ENCODE measurements around the gene SHE.
"Not testable (repeated sequence)": the region's sequence is repeated elsewhere in the genome, so short reads cannot be mapped to it uniquely, and the experiment has no call there.

SHE gene

DNA sequence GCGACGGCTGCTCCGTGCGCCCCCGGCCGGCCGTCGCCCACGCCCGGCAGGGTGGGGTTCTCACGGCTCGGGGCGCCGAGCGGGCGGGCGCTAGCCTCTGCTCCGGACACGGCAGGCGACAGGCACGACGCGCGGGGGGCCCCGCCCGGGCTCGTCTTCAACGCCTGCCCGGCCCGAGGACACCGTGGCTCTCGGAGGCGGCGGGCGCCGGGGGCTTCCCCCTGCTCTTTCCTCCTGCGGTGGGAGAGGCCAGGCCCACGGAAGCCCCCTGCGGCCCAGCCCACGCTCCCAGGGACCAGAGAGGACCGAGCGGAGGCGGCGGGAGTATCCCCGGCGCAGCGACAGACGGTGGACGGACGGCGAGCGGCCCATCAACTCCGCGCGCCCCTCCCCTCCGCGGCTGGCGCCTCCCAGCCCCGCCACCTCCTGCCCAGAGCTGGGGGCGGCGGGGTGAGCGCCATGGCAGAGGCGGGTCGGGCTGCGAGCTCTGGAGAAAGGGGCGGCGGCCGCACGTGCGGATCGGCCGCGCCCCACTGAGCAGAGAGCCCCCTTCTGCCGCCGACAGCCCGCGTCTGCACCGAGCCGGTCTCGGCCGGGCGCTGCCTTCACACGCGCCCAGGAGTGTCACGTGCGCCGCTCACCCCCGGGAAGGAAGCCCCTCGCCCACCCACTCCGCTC, at the start of gene SHE, which contains the start of gene TDRD10:
Gene SHE (minus strand): TSS at position 347 of the 678 bp plus-strand sequence. CDS start 386 bp downstream, outside the sequence.
Gene TDRD10 (plus strand): TSS at position 154 of the 678 bp plus-strand sequence. CDS start 4,685 bp downstream, outside the sequence.
- DNase-seq (ENCODE audit: low read depth, low spot score) = no peak
- no peak within 1 kb of the TSS for H3K27ac ChIP-seq

DNA sequence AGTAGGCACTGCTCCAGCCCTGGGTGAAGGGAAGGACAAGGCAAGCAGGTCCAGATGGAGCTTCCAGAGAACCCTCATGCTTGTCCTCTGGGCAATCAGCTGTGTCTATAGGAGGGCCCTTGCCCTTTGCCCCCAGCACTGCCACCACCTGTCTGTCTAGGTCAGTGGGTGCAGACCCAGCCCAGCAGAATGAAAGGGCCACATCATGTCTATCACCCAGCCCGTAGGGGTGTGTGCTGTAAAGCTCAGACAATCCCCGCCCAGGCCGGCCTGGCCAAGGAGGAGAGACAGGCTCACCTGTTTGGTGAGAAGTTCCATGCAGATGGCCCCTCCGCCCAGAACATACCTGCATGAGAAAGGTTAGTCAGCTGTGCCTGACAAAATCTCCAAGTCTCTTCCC, 49.3 kb upstream of the SHE start:
- H3K27ac ChIP-seq = no peak overlapping the region
- no peak for DNase-seq (ENCODE audit: low read depth, low spot score)

- no peak for DNase-seq (ENCODE audit: low read depth, low spot score)
- no peak overlapping the region for H3K27ac ChIP-seq
These were observed 48.4 kb upstream of the SHE start for GRCh38 chr1:154550657-154551056.

DNA sequence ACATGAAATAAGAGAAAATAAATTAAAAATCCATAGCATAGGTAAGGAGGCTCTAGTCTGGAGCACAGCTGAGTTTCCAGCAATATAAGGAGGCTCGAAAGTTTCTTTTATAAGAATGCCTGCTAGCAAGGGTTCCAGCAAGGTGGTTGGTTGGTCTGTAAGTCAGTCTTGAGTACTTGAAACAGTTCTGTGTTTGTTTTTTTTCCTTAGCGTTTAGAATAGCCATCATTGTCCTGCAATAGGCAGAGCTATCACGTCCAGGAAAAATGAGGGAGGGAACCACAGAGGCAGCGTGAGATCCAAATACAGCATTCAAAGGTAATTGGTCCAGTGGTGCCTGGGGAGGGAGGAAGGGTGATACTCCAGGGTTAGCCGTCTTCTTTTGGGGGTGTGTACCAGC, 47.9 kb upstream of the SHE start:
- no peak overlapping the region for H3K27ac ChIP-seq
- no peak for DNase-seq (ENCODE audit: low read depth, low spot score)

GRCh38 chr1:154549202-154549770, 47.1 kb upstream of the SHE start:
- no peak overlapping the region for H3K27ac ChIP-seq
- no peak for DNase-seq (ENCODE audit: low read depth, low spot score)

GRCh38 chr1:154548028-154548427, 45.8 kb upstream of the SHE start:
- no peak overlapping the region for H3K27ac ChIP-seq
- no peak for DNase-seq (ENCODE audit: low read depth, low spot score)

DNA sequence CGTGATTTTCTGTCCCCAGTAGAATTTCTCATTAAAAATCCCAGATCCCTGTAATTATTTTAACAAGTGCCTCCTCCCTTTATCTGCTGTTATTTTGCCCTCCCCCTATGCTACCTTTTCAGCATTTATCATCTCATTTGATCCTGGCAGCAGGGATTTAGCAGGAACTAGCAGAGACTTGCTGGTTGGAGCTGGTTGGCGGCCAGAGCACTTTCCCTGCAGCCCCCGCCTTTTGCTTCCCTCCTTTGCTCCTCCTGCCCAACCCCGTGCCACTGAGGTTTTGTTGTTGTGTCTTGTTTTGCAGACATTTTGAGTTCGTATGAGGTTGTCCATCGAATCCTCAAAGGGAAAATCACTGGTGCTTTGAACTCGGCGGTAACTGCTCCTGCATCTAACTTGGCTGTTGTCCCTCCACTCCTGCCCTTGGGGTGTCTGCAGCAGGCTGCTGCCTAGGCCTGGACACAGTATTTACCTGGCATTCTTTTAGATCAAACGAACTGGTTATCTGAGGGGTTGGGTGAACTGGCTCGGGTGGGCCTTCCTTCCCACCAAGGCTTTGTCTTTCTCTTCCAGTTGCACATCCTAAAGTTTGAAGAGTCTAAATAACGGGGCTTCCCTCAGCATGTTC, 45.0 kb upstream of the SHE start:
- DNase-seq (ENCODE audit: low read depth, low spot score) = no peak
- no peak overlapping the region for H3K27ac ChIP-seq

DNA sequence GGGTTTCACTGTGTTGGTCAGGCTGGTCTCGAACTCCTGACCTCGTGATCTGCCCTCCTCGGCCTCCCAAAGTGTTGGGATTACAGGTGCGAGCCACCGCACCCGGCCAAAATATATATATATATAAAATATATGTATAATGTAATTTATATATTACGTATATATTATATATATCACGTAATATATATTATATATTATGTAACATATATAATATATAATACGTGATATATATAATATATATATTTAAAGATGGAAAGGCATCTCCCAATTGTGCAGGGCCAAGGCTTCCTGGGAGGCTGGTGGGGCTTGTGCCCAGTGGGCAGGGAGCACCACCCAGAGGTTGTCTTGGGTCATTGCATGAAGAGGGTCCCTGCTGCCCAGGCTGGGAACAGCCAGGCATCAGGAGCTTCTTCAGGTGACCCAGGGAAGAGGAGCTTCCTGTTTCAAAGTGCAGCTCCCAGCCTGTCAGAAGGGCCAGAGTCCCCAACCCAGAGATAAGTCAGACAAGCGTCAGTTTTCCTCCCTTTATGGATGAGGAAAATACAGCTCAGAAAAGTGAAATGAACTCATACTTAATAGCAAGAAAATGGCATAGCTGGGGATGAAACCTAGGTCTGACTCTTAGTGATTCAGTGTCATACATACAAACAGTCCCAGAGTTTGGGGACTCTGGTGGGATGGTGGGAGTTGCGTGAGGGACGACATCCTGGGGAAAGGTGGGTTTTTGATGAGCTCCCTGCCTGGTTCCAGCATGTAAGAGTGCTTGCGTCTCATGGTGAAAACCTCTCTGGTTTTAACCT, 44.3 kb upstream of the SHE start:
- DNase-seq (ENCODE audit: low read depth, low spot score) = no peak
- no peak overlapping the region for H3K27ac ChIP-seq

- no peak overlapping the region for H3K27ac ChIP-seq
- no peak for DNase-seq (ENCODE audit: low read depth, low spot score)
These were observed 39.0 kb upstream of the SHE start for GRCh38 chr1:154541231-154541630.

DNA sequence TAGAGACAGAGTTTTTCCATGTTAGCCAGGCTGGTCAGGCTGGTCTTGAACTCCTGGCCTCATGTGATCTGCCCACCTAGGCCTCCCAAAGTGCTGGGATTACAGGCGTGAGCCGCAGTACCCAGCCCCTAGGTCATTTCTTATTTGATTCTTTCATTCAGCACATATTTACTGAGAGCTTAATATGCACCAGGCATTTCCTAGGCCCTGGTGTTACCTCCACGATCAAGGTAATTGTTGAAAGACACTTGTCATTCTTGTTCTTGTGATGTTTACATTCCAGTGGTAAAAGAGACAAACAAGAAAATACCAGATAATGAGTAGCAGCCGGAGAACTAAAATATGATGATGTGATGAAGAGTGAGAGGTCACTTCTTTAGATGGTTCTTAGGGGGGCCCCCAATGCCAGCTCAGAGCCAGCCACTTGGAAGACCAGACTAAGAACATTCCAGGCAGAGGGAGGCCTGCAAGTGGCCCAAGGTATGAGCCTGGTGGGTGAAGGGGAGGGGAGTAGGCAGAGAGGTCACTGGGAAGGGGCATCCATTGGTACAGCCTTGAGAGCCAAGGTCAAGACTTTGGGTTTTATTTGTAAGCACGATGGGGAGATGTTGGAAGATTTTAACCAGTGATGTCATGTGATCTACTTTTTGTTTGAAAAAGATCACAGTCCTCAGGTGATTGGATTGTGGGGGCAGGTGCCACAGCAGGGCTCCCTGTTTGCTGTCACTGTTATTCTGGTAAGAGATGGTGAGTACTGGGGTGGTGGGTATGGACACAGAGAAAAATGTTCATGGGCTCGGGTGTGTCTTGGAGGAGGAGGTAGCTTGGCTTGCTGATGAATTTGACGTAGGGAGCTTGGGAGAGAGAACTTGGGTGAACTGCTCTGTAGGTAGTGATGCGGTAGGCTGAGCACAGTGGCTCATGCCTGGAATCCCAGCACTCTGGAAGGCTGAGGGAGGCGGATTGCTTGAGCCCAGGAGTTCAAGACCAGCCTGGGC, 37.6 kb upstream of the SHE start:
- no peak for DNase-seq (ENCODE audit: low read depth, low spot score)
- no peak overlapping the region for H3K27ac ChIP-seq

DNA sequence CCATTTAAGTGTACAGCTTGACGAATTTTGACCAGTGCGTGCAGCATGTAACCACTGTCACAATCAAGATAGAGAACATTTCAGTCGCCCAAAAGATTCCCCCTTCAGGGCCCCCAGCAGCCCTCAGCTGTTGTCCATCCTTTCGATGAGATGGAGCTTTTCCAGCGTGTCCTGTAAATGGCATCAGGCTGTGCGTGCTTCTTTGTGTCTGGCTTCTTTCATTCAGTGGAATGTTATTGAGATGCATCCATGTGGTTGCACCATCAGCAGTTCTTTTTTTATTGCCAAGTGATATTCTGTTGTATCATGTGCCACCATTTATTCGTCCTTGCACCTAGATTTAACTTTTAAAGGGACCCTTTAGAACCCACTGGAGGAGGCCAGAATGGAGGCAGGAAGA, 34.4 kb upstream of the SHE start:
- DNase-seq (ENCODE audit: low read depth, low spot score) = no peak
- no peak overlapping the region for H3K27ac ChIP-seq

DNA sequence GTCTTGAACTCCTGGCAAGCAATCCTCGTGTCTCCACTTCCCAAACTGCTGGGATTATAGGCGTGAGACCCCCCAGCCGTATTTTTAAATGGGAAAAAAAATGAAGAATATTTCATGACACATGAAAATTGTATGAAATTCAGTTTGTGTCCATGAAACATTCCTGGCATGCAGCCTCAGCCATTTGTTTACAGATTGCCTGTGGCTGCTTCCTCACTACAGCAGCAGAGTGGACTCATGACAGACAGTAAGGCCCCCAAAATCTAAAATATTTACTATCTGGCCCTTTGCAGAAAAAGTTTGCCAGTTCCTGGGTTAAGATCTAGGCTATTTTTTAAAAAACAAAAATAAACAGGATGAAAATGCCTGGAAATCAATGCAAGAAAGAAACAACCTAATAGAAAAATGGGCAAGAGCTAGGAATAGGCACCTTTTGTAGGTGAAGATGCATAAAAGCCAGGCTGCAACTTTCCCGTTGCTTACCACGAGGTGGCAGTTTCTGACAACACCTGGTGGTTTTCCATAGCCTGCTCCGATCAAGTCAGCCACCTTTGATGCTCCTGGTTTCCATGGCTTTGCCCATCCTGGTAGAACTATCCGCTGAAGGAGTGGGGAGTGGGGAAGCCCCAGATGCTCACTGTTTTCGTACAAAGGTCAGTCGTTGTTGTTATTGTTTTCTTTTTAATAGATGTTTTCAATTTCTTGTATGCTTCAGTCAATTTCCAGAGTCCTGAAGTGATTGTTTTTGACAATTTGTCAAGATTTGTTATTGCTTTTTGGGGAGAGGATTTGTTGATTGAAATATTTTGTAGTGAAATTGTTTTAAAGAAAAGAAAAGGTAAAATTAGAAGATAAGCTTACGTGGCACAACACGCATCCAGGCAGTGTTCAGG, 32.0 kb upstream of the SHE start:
- DNase-seq (ENCODE audit: low read depth, low spot score) = no peak
- no peak overlapping the region for H3K27ac ChIP-seq

- H3K27ac ChIP-seq; DNase-seq (ENCODE audit: low read depth, low spot score): not testable (repeated sequence)
These were observed 29.7 kb upstream of the SHE start for GRCh38 chr1:154531950-154532349.

- DNase-seq (ENCODE audit: low read depth, low spot score) = no peak
- H3K27ac ChIP-seq = no peak overlapping the region
These were observed 27.1 kb upstream of the SHE start for GRCh38 chr1:154529308-154529707.

DNA sequence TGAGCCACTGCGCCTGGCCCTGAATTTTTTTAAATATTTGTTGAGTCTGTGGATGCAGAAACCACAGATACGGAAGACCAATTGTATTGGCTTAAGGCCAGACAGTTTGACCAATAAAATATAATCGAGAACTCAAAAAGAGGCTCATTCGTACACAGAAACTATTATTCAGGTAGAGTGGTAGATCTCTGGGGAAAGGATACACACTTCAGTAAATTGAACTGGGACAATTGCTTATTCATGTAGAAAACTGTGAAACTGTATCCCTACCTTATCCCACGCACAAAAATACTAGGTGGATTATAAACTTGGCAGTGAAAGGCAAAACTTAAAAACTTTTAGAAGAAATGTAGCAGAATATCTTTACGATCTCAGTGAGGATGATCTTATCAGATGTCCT, 25.0 kb upstream of the SHE start:
- no peak for DNase-seq (ENCODE audit: low read depth, low spot score)
- no peak overlapping the region for H3K27ac ChIP-seq

GRCh38 chr1:154524881-154525280, 22.7 kb upstream of the SHE start:
- no peak overlapping the region for H3K27ac ChIP-seq
- no peak for DNase-seq (ENCODE audit: low read depth, low spot score)

- no peak for DNase-seq (ENCODE audit: low read depth, low spot score)
- H3K27ac ChIP-seq = no peak overlapping the region
These were observed 19.5 kb upstream of the SHE start for GRCh38 chr1:154521695-154522094.

GRCh38 chr1:154520333-154520732, 18.1 kb upstream of the SHE start:
- DNase-seq (ENCODE audit: low read depth, low spot score) = no peak
- H3K27ac ChIP-seq = no peak overlapping the region

DNA sequence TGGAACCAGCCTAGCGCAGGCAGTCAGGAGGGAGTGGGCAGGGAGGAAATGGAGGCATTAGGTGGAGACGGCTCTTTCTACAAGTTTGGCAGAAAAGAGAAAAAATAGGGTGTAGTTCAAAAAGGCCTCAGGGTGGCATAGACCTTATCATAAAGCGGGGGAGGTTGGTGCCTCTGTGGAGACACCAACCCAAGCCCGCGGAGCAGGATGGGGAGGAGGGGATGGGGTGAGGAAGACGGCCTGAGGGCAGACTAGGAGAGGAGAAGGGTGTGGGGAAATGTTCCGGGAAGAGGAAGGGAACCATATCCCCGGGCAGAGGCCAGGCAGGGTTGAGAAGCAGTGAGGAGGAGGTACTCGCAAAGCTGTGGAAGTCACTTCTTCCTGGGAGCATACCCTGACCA, 17.4 kb upstream of the SHE start:
- no peak overlapping the region for H3K27ac ChIP-seq
- no peak for DNase-seq (ENCODE audit: low read depth, low spot score)

Data from epithelial cell of prostate (primary cell).